HEK293 (cell line): Measurements from ENCODE around the gene CDH3.

ENCODE experiments used
- KLF1 ChIP-seq: fragments of 450-650 bp; formaldehyde crosslinking; IDR thresholded peaks from 2 replicates; pipeline ENCODE4 v1.5.1; 2016; ENCODE audit warnings: missing biosample characterization, missing genetic modification characterization
- KLF9 ChIP-seq: fragments of 450-650 bp; formaldehyde crosslinking; IDR thresholded peaks from 2 replicates; pipeline ENCODE4 v1.5.1; 2016; ENCODE audit warnings: missing biosample characterization, missing genetic modification characterization, low read depth
- ZNF140 ChIP-seq: fragments of 450-650 bp; formaldehyde crosslinking; IDR thresholded peaks from 2 replicates; pipeline ENCODE4 v1.5.1; 2016; ENCODE audit warnings: missing biosample characterization, missing genetic modification characterization
- TF ChIP-seq, protein P1 (sequence below): fragments of 450-650 bp; formaldehyde crosslinking; IDR thresholded peaks from 2 replicates; pipeline ENCODE4 v1.5.1; 2016; ENCODE audit warnings: missing biosample characterization, missing genetic modification characterization

- TF ChIP-seq, protein P1, sequence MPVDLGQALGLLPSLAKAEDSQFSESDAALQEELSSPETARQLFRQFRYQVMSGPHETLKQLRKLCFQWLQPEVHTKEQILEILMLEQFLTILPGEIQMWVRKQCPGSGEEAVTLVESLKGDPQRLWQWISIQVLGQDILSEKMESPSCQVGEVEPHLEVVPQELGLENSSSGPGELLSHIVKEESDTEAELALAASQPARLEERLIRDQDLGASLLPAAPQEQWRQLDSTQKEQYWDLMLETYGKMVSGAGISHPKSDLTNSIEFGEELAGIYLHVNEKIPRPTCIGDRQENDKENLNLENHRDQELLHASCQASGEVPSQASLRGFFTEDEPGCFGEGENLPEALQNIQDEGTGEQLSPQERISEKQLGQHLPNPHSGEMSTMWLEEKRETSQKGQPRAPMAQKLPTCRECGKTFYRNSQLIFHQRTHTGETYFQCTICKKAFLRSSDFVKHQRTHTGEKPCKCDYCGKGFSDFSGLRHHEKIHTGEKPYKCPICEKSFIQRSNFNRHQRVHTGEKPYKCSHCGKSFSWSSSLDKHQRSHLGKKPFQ (tag by site-specific recombination), result no peak
- TF ChIP-seq ZNF140 (no peak), KLF9 (no peak), KLF1 (tag by site-specific recombination) (no peak)
These were observed 9.0 kb upstream of the CDH3 start for GRCh38 chr16:68636064-68636560.
